ENCODE results near the gene VASH1. TPM values are rescaled to one million over a fixed set of nuclear protein-coding genes. Genes with fewer than 3 reads are reported as not detected.
A peak's percentile ranks its signal among the peaks of the same experiment; 100 is the strongest.

The VASH1 gene
- total RNA-seq, 6 experiments from 2014 or later = 2.0 to 12.3 (median 4.6) TPM

DNA sequence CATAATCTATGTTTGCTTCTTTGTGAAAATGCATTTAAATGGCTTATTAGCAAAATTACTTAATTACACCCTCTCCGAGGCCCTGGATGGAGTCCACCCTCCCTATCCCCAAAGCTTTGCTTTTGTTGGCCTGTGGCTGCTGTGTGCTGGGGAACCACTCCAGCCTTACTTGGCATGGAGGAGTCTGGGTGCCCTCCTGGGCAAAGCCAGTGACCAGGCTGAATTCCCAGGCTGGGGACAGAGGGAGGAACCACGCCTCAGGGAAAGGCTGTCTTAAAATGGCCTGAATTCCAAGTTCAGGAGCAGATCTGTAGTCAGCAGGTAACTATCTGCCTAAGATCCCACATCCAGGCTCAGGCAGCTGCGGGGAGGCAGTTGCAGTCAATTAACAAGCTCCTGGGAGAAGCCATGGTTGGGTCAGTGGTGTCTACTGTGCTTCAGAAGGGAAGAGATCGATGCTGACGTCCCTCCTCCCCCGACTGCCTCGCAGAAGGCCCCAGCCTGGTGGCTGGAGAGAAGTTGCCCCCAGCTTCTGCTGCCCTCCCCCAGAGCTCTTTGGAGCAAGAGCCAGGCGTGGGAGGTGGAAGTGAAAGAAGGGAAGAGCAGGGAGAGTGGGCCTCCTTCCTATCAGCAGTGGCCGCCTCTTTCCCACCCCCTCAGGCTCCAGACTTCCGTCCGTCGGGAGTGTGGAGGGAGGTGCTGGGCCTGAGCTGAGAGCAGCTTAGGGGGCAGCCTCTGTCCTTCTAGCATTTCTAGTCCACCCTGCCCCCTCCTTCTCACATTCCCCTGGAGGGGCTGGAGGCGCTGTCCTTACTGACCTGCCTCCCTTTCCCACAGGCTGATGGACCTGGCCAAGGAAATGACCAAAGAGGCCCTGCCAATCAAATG is 11.3 kb downstream of the VASH1 start:
- 22% methylated on average over 10 of the region's 13 CpGs for WGBS (ENCODE audit: insufficient coverage, low coverage, low lambda C conversion rate, missing lambda C conversion rate)
- Histone ChIP-seq H3K9me3 (no peaks in the 10 kb centered on the region), H3K4me3 (no peak overlapping the region), H3K27ac (peak overlapping the region; percentile 50 to 66 (median 59)), H3K4me1 (peaks cover 0 to 5% (median 0%) of the 10 kb centered on the region in 4 donors), H3K27me3 (no peaks in the 10 kb centered on the region), H3K36me3 (no peaks in the 10 kb centered on the region)
- intact Hi-C loops (cut with DNase I) = no loop called here
- DNase-seq (peak in 2 of 3 donors; percentile 67 to 73), ATAC-seq (peak; percentile 61 to 74 (median 68))
- no peak for TF ChIP-seq POLR2A (IDR thresholded peaks at IDR 0.05)
- TF ChIP-seq, protein P1, sequence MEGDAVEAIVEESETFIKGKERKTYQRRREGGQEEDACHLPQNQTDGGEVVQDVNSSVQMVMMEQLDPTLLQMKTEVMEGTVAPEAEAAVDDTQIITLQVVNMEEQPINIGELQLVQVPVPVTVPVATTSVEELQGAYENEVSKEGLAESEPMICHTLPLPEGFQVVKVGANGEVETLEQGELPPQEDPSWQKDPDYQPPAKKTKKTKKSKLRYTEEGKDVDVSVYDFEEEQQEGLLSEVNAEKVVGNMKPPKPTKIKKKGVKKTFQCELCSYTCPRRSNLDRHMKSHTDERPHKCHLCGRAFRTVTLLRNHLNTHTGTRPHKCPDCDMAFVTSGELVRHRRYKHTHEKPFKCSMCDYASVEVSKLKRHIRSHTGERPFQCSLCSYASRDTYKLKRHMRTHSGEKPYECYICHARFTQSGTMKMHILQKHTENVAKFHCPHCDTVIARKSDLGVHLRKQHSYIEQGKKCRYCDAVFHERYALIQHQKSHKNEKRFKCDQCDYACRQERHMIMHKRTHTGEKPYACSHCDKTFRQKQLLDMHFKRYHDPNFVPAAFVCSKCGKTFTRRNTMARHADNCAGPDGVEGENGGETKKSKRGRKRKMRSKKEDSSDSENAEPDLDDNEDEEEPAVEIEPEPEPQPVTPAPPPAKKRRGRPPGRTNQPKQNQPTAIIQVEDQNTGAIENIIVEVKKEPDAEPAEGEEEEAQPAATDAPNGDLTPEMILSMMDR (IDR thresholded peaks at IDR 0.05) = no peak

DNA sequence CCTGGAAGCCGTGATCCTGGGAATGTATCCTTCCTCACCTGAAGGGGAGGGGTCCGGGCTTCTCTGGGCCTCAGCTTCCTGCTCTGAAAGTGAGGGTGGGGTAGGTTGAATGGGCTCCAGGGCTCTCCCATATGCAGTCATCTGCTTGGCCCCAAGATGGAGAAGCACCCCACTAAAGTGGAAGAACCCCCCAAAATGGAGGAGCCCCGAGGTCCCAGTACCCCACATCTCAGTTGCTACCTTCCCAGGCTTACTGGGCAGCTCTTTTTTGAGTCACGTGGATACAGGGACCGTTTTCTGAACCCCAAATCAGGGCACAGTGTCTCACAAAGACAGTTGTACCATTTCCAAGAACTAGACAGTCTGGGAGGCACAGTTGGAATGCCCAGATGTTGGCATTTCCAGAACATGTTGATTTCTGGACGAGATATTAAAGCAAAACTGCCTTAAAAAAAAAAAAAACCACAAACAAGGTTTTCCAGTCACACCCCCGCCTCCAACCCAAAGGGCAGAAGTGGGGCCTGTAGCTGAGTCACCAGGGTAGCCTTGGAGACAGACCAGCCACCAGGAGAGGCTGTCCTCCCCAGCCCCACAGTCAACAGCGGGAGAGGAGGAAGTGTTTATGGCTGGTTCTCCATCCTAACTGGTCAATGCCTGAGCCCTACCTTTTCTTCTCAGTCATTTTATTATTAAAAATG is 12.1 kb downstream of the VASH1 start:
- Histone ChIP-seq H3K4me1 (peaks cover 0 to 5% (median 0%) of the 10 kb centered on the region in 4 donors), H3K27ac (peak overlapping the region; percentile 31 to 66 (median 59)), H3K36me3 (no peaks in the 10 kb centered on the region), H3K9me3 (no peaks in the 10 kb centered on the region), H3K4me3 (no peak overlapping the region), H3K27me3 (no peaks in the 10 kb centered on the region)
- no peak for TF ChIP-seq POLR2A (IDR thresholded peaks at IDR 0.05)
- TF ChIP-seq, protein P1 (IDR thresholded peaks at IDR 0.05) = no peak
- DNase-seq (peak in 1 of 3 donors; percentile 63), ATAC-seq (peak; percentile 43 to 72 (median 54))
- intact Hi-C loops (cut with DNase I) = no loop called here
- 7% methylated on average over 3 of the region's 8 CpGs for WGBS (ENCODE audit: insufficient coverage, low coverage, low lambda C conversion rate, missing lambda C conversion rate)

DNA sequence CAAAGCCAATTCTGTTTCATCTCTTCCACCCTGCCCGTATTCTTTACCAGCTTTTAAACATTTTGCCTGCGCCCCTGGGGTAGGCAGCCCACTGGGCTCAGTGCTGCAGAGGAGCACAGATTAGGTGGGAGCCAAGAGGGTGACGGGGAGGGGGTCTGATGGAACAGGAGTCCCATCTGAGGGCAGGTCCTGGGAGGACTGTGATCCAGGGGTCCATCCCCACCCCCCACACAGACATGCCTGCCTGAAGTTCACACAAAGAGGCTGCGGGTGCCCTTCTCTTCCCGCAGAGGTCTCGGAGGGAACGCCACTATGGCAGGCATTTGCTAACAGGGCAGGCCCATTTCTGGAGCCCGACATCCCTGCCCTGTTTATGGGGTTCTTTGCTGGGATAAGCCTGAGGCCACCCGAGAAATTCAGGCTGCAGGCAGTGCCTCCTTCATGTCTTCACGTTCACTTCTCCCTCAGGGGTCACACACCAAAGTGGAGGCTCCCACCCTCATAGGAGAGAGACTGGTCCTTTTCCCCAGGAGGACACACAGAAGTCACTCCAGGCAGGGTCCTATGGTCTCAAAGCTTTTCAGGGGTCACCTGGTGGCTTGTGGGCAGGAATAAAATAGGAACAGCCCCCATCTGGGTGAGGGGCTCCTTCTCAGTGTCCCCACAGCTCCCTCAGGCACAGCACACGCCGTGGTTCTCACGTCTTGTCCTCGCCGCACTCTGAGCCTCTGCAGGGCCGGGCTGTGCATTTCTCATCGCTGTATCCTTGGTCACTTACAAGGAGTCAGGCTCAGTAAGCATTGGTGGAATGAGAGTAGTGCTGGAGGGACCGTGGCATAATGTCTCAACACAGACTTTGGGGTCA is 12.9 kb downstream of the VASH1 start:
- DNase-seq (no peak), ATAC-seq (no peak)
- Histone ChIP-seq H3K4me3 (no peak overlapping the region), H3K27ac (no peak overlapping the region), H3K9me3 (no peaks in the 10 kb centered on the region), H3K27me3 (no peaks in the 10 kb centered on the region), H3K36me3 (no peaks in the 10 kb centered on the region), H3K4me1 (peaks cover 0 to 5% (median 0%) of the 10 kb centered on the region in 4 donors)
- TF ChIP-seq, protein P1 (IDR thresholded peaks at IDR 0.05) = no peak
- no peak for TF ChIP-seq POLR2A (IDR thresholded peaks at IDR 0.05)
- intact Hi-C loops (cut with DNase I) = no loop called here
- 74% methylated on average over 3 of the region's 18 CpGs for WGBS (ENCODE audit: insufficient coverage, low coverage, low lambda C conversion rate, missing lambda C conversion rate)
